Activated CD4-positive, CD25-positive, alpha-beta regulatory T cell (primary cell): ENCODE data around the gene PNPLA2.

Experiments
- DNase-seq, 4 experiments: peaks; one replicate each; lab custom pipeline; 2025; lab: John Stamatoyannopoulos, UW

PNPLA2 gene

GRCh38 chr11:783581-784015, 35.1 kb upstream of the PNPLA2 start:
- DNase-seq: no peak

DNA sequence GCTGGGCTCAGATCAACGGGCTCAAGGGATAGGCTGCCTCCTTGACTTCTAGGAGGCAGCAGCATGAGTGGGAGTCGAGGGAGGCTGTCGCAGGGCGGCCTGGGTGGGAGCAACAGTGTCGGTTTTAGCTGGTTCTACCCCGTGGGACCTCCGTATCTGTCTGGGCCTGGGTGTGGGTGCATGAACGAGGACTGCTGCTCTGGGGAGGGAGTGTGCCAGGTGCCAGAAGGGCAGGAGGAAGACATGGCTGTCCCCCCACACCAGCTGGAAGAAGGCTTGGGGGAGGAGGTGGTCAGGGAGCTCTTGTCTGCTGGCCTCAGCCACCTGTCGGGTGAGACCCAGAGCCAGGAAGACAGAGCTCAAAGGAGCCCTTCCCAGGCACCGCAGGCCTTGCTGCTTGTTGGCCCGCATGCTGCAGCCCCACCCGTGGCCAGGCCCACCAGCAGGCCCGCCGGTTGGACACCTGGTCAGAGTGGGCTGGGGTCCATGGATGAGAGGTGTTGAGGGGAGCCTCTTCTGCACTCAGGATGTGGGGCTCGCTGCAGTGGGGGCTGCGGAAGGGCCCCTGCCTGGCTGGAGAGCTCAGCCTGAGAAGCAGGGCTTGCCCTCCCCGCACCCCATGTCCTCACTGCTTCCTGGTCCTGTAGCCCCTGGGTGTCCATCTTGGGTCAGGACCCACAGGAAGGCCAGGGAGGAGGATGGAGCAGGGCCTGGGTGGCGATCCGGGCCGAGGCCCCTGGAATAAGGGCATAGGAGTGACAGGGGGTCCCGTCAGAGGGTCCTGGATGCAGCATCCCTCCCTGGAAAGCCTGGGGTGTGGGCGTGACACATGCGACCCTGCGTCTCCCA, 32.3 kb upstream of the PNPLA2 start:
- DNase-seq: no peak

DNA sequence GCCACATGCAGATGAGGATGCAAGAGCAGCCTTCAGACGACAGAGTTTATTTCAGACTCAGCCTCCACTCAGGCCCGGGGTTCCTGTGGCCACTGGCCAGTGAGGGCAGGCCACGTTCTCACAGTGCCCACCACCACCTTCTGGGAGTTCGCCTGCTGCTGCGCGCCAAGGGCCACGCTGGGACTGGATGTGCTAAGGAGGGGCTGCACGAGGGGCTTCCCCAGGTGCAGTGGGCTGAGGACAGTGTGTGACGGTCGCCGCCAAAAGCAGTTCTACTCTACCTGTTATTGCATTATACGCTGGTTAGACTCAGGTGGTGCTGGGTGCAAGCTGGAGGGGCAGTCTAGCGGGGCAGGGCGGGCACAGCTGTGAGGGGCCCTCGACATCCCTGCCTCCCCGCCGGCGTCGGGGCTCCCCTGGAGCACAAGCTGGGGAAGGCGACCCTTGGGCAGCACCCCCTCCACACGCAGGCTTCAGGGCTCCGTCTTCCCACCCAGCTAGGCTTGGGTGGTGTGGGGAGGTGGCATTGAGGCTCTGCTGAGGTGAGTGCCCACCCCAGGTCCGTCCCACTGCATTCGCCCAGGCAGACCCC, 31.5 kb upstream of the PNPLA2 start:
- DNase-seq: no peak

DNA sequence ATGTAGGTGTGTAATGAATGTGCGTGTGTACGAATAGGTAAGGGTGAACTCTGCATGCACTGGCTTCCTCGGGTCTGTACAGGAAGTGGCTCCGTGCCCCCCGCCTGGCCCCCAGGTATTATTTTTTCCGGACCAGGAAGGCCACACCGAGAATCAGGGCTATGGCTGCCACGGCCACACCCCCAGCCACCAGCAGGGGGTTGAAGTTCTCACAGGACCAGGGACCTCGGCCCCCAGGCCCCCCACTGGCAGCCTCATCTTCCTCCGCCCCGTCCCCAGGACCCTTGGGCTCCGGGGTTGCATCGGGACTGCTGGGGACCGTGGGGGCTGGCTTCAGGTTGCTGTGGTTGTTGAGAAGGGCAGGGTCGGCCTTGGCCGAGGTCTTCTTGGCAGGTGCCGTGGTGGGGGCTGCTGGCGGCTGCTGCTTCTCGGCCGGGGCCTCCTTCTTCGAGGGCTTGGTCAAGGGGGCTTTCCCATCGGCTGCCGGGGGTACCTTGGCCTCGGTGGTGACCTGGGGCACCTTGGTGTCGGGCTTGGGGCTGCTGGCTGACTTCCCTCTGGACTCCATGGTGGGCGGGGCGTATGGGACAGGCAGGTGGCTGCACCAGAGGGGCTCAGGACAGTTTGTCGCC, 30.6 kb upstream of the PNPLA2 start:
- DNase-seq: no peak

- no peak for DNase-seq
These were observed 29.5 kb upstream of the PNPLA2 start for GRCh38 chr11:788953-789940.

GRCh38 chr11:789943-790342, 28.8 kb upstream of the PNPLA2 start, which contains the start of gene CEND1:
TSS of gene CEND1 (minus strand) at chr11:790090. CDS start at chr11:788576, 1,514 bp downstream.
- no peak for DNase-seq

GRCh38 chr11:790721-791564, 27.8 kb upstream of the PNPLA2 start:
- no peak for DNase-seq

DNA sequence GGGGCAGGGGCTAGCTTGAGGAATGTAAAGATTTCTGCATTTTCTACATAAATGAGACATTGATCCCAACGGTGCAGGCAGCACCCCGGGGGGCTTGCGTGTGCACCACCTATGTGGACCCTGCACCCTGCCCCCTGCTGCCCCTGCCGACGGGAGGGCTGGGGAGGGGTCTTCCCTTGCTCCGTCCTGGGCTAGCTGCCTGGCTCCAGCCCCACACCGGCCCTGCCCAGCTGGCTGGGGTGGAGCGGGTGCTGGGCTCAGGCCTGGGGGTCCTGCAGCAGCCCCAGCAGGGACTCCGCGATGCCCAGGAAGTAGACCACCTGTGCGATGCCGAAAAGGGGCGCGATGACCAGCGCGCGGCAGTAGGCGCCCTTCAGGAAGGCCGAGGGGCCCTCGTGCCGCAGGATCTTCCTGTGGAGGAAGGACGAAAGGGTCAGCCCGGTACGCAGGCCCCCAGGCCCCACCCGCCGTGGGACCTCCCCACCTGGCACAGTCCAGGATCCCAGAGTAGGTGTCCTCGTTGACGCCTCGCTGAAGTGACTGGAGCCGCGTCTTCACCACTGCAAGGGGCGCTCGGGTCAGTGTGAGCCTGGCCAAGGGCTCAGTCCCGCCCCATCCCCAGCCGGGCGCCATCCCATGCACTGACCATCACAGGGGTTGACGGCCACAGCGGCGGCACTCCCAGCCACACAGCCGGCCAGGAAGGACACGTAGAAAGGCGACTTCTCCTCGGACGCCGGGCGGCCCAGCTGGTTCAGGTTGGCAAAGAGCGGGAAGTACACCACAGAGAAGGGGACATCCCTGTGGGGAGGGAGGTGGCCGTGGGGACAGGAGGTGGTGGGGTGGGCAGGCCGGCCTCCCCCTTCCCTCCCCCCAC, 26.8 kb upstream of the PNPLA2 start:
- no peak for DNase-seq

DNA sequence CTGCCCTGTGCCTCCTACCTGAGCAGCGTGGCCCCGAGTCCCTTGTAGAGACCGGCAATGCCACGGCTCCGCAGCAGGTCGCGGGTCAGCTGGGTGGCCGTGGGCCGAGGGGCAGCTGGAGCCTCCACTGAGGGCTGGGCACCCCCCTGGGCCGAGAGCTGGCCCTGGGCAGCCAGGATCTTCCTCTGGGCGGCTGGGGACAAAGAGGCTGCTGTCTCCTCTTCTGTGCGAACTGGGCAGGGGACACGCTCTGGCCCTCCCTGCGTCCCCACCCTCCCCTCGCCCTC, 26.2 kb upstream of the PNPLA2 start:
- no peak for DNase-seq

DNA sequence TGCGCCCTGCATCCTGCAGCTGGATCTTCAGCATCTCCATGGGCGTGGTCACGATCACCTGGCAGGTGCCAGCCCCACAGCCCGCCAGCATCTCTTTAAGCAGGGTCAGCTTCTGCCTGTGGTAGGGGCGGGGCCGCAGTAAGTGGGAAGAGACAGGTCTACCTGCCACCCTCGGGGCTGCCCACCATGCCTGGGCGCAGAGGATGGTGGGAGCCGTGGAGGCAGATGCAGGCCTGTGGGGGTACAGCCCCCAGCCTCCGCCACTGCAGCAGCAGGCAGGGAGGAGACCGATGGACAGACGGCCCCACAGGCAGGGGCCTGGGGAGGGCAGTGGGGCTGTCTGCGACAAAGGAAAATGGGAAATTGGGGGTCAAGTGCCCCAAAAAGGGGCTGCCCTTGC, 25.8 kb upstream of the PNPLA2 start:
- no peak for DNase-seq

DNA sequence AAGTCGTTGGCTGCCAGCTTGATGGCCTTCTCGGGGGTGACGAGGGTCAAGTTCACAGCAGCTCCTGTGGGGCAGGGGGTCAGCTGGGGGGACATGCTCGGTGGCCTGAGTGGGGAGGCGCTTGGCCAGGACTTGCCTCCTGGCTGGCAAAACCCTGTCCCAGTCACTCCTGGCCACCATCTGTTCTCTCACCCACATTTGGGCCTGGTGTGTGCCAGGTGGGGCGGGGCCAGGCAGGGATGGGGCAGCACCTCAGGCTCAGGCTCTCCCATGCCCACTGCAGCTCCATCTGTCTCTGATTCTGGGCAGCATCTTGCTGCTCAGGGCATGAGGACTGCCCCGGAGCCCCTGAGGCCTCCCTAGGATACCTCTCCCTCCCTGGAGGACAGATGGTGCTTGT, 25.2 kb upstream of the PNPLA2 start:
- no peak for DNase-seq

DNA sequence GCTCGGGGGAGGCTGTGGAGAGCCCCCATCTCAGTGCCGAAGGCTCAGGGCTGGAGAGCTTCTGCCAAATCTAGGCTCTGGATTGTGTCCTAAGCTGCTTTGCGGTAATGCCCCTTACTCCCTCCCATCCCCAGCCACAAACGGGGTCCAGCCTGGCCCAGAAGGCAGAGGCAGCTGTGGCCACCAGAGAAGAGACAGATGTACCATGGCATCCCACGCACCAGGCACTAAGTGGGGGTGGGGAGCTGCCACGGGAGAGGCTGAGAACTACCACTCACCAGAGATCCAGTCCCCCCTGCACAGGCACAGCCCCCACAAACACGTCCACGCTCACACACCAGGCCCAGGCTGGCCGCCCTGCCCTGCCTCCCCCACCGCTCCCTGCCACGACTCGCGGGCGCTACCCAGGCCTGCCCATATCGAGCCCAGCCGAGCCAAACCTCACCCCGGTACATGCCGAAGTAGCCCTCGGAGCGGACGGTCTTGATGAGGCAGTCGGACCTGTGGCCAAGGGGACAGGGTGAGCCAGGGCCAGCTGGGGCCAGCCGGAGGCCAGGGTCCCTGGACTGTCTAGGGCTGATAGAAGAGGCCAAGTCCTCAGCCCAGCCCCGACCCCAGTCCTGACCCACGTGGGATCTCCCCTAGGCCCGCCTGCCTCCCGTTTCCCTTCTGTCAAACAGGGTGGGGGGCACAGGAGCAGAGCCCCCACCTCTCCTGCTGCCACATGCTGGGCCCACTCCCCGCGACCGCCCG, 24.5 kb upstream of the PNPLA2 start:
- DNase-seq: no peak

DNA sequence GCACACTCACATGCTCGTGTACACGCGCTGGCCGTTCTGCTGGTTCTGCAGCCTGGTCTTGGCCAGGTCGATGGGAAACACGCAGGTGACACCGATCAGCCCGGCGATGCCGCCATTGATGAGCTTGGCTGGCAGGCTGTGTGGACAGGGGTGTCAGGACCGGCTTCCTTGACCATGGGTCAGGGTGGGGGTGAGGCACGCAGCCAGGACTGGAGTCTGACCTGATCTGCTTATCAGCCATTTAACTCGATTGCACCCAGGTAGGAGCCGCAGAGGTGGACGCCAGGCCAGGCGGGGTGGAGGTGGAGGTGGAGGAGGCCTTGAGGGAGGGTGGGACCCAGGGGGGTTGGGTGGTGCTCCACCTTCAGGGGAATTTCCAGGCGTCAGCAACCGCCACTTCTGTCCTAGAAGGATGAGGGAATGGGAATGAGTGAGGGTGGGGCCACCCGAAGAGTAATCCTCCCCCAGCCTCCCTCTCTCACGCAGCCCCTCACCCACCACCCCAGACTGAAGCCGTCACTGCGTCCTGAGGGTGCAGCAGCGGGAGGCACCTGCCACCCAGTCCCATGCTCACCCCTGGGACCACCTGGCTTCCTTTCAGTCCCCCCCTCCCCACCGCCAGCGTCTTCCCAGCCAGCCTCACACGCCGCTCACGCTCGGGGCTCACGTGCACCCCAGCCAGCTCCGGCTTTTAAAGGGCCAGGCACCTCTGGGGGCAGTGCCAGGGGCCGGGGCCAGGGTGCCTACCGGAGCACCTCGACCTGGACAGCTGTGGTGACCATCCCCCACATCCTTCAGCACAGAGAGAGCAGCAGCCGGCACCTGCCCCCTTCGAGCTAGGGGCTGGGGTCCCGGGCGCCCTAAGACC, 23.7 kb upstream of the PNPLA2 start:
- DNase-seq: no peak

GRCh38 chr11:795634-796564, 22.8 kb upstream of the PNPLA2 start:
- DNase-seq: peak; percentile 74 to 84 (median 76)

GRCh38 chr11:796565-797295, 22.0 kb upstream of the PNPLA2 start:
- DNase-seq: no peak

DNA sequence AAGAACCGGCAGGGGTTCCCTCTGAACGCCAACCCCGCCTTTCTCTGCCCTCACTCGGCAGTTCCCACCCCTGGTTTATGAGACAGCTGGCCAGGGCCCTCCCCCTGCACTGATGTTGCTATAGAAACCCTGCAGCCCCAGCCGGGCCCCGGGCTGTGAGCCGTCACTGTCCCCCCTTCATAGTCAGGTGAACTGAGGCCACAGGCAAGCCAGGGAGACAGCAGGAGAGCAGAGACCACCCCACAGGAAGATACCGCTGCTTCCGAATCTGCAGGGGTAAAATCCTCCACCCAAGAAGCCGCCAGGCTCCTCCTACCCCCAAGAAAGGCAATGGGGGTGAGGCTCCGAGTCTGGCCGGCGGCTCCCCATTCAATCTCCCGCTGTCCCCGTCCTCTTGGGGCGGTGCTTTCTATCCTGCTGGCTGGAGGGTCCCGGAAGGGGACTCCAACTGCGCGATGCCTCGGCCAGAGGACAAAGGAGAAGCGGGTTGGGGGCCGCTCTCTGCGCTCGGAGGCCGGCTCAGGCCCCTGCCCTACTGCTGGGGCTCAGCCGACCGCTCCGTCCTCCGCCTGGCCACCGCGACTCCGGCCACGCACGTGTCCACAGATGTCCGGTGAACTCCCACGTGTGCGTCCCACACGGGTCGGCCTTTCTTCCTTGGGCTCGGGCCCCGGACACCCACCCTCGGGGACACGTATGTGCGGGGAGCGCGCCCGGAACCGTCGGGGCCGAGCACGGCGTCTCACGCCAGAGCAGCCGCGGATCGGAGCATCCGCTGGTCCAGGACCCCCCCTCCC, 21.2 kb upstream of the PNPLA2 start:
- peak; percentile 52 to 70 (median 60) for DNase-seq
